Mammary epithelial cell (primary cell): ENCODE results near the gene SERTAD3.
"Not testable (repeated sequence)": the region's sequence is repeated elsewhere in the genome, so short reads cannot be mapped to it uniquely, and the experiment has no call there.

ENCODE experiments used
- CTCF ChIP-seq, 2 donors: IDR thresholded peaks in 1 of 2; conservative IDR thresholded peaks in 1 of 2; 2 replicates each; pipeline ENCODE4 v1.5.1; 2011 to 2012; ENCODE audit warnings: inconsistent platforms in 2 of 2, low read length in 2 of 2, mild to moderate bottlenecking in 2 of 2, control low read depth in 1 of 2, low read depth in 1 of 2; ENCODE audit not compliant: insufficient read depth in 1 of 2; ENCODE audit errors: extremely low read depth in 1 of 2
- EZH2 ChIP-seq: IDR thresholded peaks from 2 replicates; pipeline ENCODE4 v1.6.1; 2012; ENCODE audit warnings: low read length, inconsistent platforms, borderline replicate concordance

GRCh38 chr19:40428197-40428596, 15.9 kb downstream of the SERTAD3 start:
- TF ChIP-seq CTCF (conservative IDR thresholded peaks at IDR 0.05 in 1 of 2, IDR thresholded peaks at IDR 0.05 in 1 of 2; ENCODE audit: extremely low read depth in 1 of 2, insufficient read depth in 1 of 2, low read depth in 1 of 2, low read length in 2 of 2); EZH2: not testable (repeated sequence)
